ENCODE data around the gene TK2.

- TF ChIP-seq POLR2A (IDR thresholded peaks at IDR 0.05), result no peak
- TF ChIP-seq, protein P1, sequence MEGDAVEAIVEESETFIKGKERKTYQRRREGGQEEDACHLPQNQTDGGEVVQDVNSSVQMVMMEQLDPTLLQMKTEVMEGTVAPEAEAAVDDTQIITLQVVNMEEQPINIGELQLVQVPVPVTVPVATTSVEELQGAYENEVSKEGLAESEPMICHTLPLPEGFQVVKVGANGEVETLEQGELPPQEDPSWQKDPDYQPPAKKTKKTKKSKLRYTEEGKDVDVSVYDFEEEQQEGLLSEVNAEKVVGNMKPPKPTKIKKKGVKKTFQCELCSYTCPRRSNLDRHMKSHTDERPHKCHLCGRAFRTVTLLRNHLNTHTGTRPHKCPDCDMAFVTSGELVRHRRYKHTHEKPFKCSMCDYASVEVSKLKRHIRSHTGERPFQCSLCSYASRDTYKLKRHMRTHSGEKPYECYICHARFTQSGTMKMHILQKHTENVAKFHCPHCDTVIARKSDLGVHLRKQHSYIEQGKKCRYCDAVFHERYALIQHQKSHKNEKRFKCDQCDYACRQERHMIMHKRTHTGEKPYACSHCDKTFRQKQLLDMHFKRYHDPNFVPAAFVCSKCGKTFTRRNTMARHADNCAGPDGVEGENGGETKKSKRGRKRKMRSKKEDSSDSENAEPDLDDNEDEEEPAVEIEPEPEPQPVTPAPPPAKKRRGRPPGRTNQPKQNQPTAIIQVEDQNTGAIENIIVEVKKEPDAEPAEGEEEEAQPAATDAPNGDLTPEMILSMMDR (IDR thresholded peaks at IDR 0.05), result no peak
Measured at GRCh38 chr16:66560107-66560506, 10.2 kb upstream of the TK2 start.

All from heart left ventricle (tissue), 13 donors.